H9 (cell line): ENCODE data around the gene CACNA1D. TPM values are rescaled to one million over a fixed set of nuclear protein-coding genes. Genes with fewer than 3 reads are reported as not detected.

Source experiments
- DNase-seq: peaks from one replicate; pipeline ENCODE4 v3.0.0-alpha.2; 2017
- H2AFZ ChIP-seq: one replicate; pipeline ENCODE4 v1.6.1; 2013; ENCODE audit warnings: mild to moderate bottlenecking, low read length, control low read depth, moderate library complexity
- H2AK5ac ChIP-seq: 2 replicates; pipeline ENCODE4 v1.6.1; 2013; ENCODE audit warnings: low read length, control low read depth, mixed read lengths; ENCODE audit not compliant: insufficient read length
- H2BK120ac ChIP-seq: one replicate; pipeline ENCODE4 v1.6.1; 2013; ENCODE audit warnings: low read depth, mild to moderate bottlenecking, low read length, control low read depth, inconsistent platforms; ENCODE audit not compliant: poor library complexity, severe bottlenecking
- H2BK12ac ChIP-seq: 2 replicates; pipeline ENCODE4 v1.6.1; 2013; ENCODE audit warnings: low read length, control low read depth, mixed read lengths, low read depth; ENCODE audit not compliant: insufficient read length
- H2BK15ac ChIP-seq: 2 replicates; pipeline ENCODE4 v1.6.1; 2013; ENCODE audit warnings: low read depth, low read length, control low read depth
- H2BK20ac ChIP-seq: one replicate; pipeline ENCODE4 v1.6.1; 2013; ENCODE audit warnings: low read depth, mild to moderate bottlenecking, low read length, control low read depth, inconsistent platforms; ENCODE audit not compliant: poor library complexity, severe bottlenecking
- H2BK5ac ChIP-seq: 2 replicates; pipeline ENCODE4 v1.6.1; 2013; ENCODE audit warnings: low read length, control low read depth, mixed read lengths; ENCODE audit not compliant: insufficient read length
- H3K14ac ChIP-seq: 2 replicates; pipeline ENCODE4 v1.6.1; 2013; ENCODE audit warnings: low read length, control low read depth; ENCODE audit not compliant: insufficient read depth
- H3K18ac ChIP-seq: 2 replicates; pipeline ENCODE4 v1.6.1; 2013; ENCODE audit warnings: low read depth, mild to moderate bottlenecking, mixed read lengths, low read length, control low read depth; ENCODE audit not compliant: insufficient read length
- H3K23ac ChIP-seq: 2 replicates; pipeline ENCODE4 v1.6.1; 2013; ENCODE audit warnings: low read length, control low read depth, mixed read lengths, low read depth; ENCODE audit not compliant: insufficient read length
- H3K23me2 ChIP-seq: 2 replicates; pipeline ENCODE4 v1.6.1; 2013; ENCODE audit warnings: low read depth, mild to moderate bottlenecking, mixed read lengths, low read length, control low read depth; ENCODE audit not compliant: insufficient read length, poor library complexity, severe bottlenecking
- H3K27ac ChIP-seq: 2 replicates; pipeline ENCODE4 v1.5.1; 2013; ENCODE audit warnings: low read length, control low read depth, mixed read lengths, low read depth; ENCODE audit not compliant: insufficient read length
- H3K27me3 ChIP-seq: 2 replicates; pipeline ENCODE4 v1.6.1; 2013; ENCODE audit warnings: low read length, control low read depth, inconsistent platforms; ENCODE audit not compliant: insufficient read depth
- H3K4ac ChIP-seq: 2 replicates; pipeline ENCODE4 v1.6.1; 2013; ENCODE audit warnings: low read depth, mild to moderate bottlenecking, control low read depth, inconsistent platforms, low read length, moderate library complexity
- H3K4me1 ChIP-seq: 2 replicates; pipeline ENCODE4 v1.6.1; 2013; ENCODE audit warnings: low read length, control low read depth, inconsistent platforms; ENCODE audit not compliant: insufficient read depth
- H3K4me2 ChIP-seq: 2 replicates; pipeline ENCODE4 v1.6.1; 2013; ENCODE audit warnings: low read length, control low read depth, mixed read lengths; ENCODE audit not compliant: insufficient read length, insufficient read depth
- H3K56ac ChIP-seq: 2 replicates; pipeline ENCODE4 v1.6.1; 2013; ENCODE audit warnings: low read depth, mild to moderate bottlenecking, mixed read lengths, low read length, control low read depth; ENCODE audit not compliant: insufficient read length
- H3K79me1 ChIP-seq: 2 replicates; pipeline ENCODE4 v1.6.1; 2013; ENCODE audit warnings: low read depth, mild to moderate bottlenecking, moderate library complexity, low read length, control low read depth, inconsistent platforms; ENCODE audit not compliant: insufficient read depth, poor library complexity, severe bottlenecking
- H3K79me2 ChIP-seq: 2 replicates; pipeline ENCODE4 v1.6.1; 2013; ENCODE audit warnings: low read length, control low read depth, inconsistent platforms; ENCODE audit not compliant: insufficient read depth
- H3K9ac ChIP-seq: 2 replicates; pipeline ENCODE4 v1.6.1; 2013; ENCODE audit warnings: low read length, control low read depth, mixed read lengths; ENCODE audit not compliant: insufficient read length; ENCODE audit errors: extremely low read depth
- H3K9me3 ChIP-seq: one replicate; pipeline ENCODE4 v1.6.1; 2013; ENCODE audit warnings: low read depth, low read length, inconsistent platforms; ENCODE audit not compliant: control insufficient read depth
- H3T11ph ChIP-seq: one replicate; pipeline ENCODE4 v1.6.1; 2013; ENCODE audit warnings: mild to moderate bottlenecking, low read length, control low read depth, inconsistent platforms
- H4K20me1 ChIP-seq: one replicate; pipeline ENCODE4 v1.6.1; 2013; ENCODE audit not compliant: control insufficient read depth, insufficient read length, insufficient read depth
- H4K5ac ChIP-seq: 2 replicates; pipeline ENCODE4 v1.6.1; 2013; ENCODE audit warnings: low read depth, mild to moderate bottlenecking, mixed read lengths, low read length, control low read depth; ENCODE audit not compliant: insufficient read length
- H4K8ac ChIP-seq: replicated peaks from 2 replicates; pipeline ENCODE4 v1.6.1; 2013; ENCODE audit warnings: low read length, control low read depth, mixed read lengths, low read depth; ENCODE audit not compliant: insufficient read length
- H4K91ac ChIP-seq: 2 replicates; pipeline ENCODE4 v1.6.1; 2013; ENCODE audit warnings: low read depth, mild to moderate bottlenecking, moderate library complexity, mixed read lengths, low read length, control low read depth; ENCODE audit not compliant: insufficient read length
- H3K27ac Mint-ChIP-seq, 3 experiments: 2 replicates in 2 of 3; 3 replicates in 1 of 3; pipeline ENCODE4 v1.8.0; 2020 to 2021; ENCODE audit warnings: mixed read lengths in 3 of 3, mild to moderate bottlenecking in 1 of 3, moderate library complexity in 1 of 3
- H3K27me3 Mint-ChIP-seq: 2 replicates; pipeline ENCODE4 v1.8.0; 2021; ENCODE audit warnings: low read depth, mild to moderate bottlenecking, moderate library complexity, mixed read lengths
- H3K36me3 Mint-ChIP-seq, 3 experiments: 2 replicates in 2 of 3; 3 replicates in 1 of 3; pipeline ENCODE4 v1.8.0; 2020 to 2021; ENCODE audit warnings: low read depth in 3 of 3, mixed read lengths in 3 of 3; ENCODE audit not compliant: insufficient read depth in 1 of 3
- H3K4me1 Mint-ChIP-seq, 2 experiments: 2 replicates each; pipeline ENCODE4 v1.8.0; 2020; ENCODE audit warnings: mixed read lengths in 2 of 2
- H3K4me3 Mint-ChIP-seq, 2 experiments: 2 replicates in 1 of 2; 3 replicates in 1 of 2; pipeline ENCODE4 v1.8.0; 2020 to 2021; ENCODE audit warnings: mild to moderate bottlenecking in 2 of 2, mixed read lengths in 2 of 2, moderate library complexity in 1 of 2
- H3K9me3 Mint-ChIP-seq, 2 experiments: 2 replicates in 1 of 2; 3 replicates in 1 of 2; pipeline ENCODE4 v1.8.0; 2020; ENCODE audit warnings: mild to moderate bottlenecking in 2 of 2, mixed read lengths in 2 of 2, moderate library complexity in 1 of 2
- CTCF ChIP-seq: fragments of 200-600 bp; sonication (generic); conservative IDR thresholded peaks from 3 replicates; pipeline ENCODE4 v1.8.0; 2021; ENCODE audit warnings: antibody characterized with exemption, mild to moderate bottlenecking
- WGBS: extraction: QIAGEN DNeasy Blood & Tissue Kit; methylation state at CpG from one replicate; pipeline ENCODE4 v1.1.7; 2013; ENCODE audit warnings: missing lambda C conversion rate, low lambda C conversion rate, mixed read lengths; ENCODE audit not compliant: insufficient read length; ENCODE audit errors: extremely low coverage; 5-methylcytosine and 5-hydroxymethylcytosine counted together
- total RNA-seq: library from RNA; stranded (reverse); gene quantifications from 2 replicates; pipeline ENCODE4 v1.2.1, GENCODE V29; 2021

CACNA1D gene
- total RNA-seq, 1 experiment from 2014 or later = 3.5 TPM

GRCh38 chr3:53829605-53830004, 335.2 kb downstream of the CACNA1D start:
- H2BK12ac ChIP-seq = no peak overlapping the region
- H3K18ac ChIP-seq = no peak overlapping the region
- no peak overlapping the region for H3K9ac ChIP-seq
- no peaks in the 10 kb centered on the region for H3K79me1 ChIP-seq
- H3K4ac ChIP-seq = no peak overlapping the region
- Mint-ChIP-seq H3K4me3 (no peak overlapping the region), H3K4me1 (peaks cover 2 to 4% of the 10 kb centered on the region in 2 experiments; a peak in 3 of 4 replicates), H3K27ac (no peak overlapping the region), H3K9me3 (no peaks in the 10 kb centered on the region), H3K27me3 (no peaks in the 10 kb centered on the region), H3K36me3 (peaks cover 0 to 10% (median 0%) of the 10 kb centered on the region in 3 experiments; a peak in 6 of 7 replicates)
- H2BK20ac ChIP-seq = no peak overlapping the region
- H4K8ac ChIP-seq = no peak overlapping the region
- H2BK5ac ChIP-seq = no peak overlapping the region
- DNase-seq = no peak
- no peaks in the 10 kb centered on the region for H3K23me2 ChIP-seq
- no peak overlapping the region for H3K23ac ChIP-seq
- H3K14ac ChIP-seq = no peak overlapping the region
- no peak overlapping the region for H2BK15ac ChIP-seq
- H4K5ac ChIP-seq = no peak overlapping the region
- H2AFZ ChIP-seq = no peak overlapping the region
- no peak overlapping the region for H3T11ph ChIP-seq
- WGBS = no CpG with 5 or more reads among the region's 2 CpGs
- H3K27me3 ChIP-seq = no peaks in the 10 kb centered on the region
- no peaks in the 10 kb centered on the region for H3K4me1 ChIP-seq
- no peaks in the 10 kb centered on the region for H3K79me2 ChIP-seq
- no peaks in the 10 kb centered on the region for H4K20me1 ChIP-seq
- no peak overlapping the region for H2BK120ac ChIP-seq
- no peak for TF ChIP-seq CTCF
- H2AK5ac ChIP-seq = no peak overlapping the region
- H3K56ac ChIP-seq = no peak overlapping the region
- H3K4me2 ChIP-seq = no peak overlapping the region
- no peak overlapping the region for H3K27ac ChIP-seq
- no peak overlapping the region for H4K91ac ChIP-seq
- no peaks in the 10 kb centered on the region for H3K9me3 ChIP-seq
